Activated CD4-positive, alpha-beta T cell treated with anti-CD3 and anti-CD28 coated beads for 1 hour (primary cell): ENCODE data around the gene RPL18A.

ENCODE experiments used
- DNase-seq: peaks from one replicate; pipeline ENCODE4 v3.0.0-alpha.2; 2020

RPL18A gene

DNA sequence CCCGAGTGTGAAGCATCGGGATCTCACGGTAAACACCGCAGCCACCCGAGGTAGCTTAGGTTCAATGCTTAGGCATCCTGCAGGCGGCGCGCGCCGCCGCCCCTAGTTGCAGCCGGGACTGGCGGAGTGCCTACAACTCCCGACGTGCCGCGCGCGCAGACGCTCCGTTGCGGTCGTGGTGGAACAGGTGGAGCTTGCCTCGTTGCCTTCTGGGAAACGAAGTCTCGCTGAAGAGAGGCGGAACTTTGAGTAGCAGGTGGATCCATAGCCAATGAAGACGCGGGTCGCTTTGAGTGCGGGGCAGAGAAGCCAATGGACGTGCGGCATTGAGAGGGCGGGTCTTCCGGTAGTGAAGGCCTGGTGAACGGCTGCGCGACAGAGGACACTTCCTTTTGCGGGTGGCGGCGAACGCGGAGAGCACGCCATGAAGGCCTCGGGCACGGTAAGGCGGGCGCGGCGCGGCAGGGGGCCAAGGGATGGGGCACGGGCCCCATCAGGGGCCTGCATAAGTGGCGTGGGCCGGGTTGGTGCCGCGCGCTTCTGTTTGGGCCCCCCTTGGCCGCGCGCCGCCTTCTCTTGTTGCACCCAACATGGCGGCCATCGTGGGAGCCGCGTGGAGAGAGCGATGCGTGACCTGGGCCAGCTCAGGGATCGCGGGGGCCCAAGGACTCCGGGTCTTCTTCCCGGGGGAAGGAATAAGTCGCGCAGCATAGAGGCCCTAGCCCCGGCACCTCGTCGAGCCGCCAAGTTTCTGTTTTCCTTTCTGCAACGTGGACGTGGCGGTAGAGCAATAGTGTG lies at the start of gene RPL18A:
Gene RPL18A, plus strand, starts transcription at position 378 of the 798 bp plus-strand sequence. Its CDS starts 47 bp downstream, at position 425.
- DNase-seq, result peak; percentile 99

DNA sequence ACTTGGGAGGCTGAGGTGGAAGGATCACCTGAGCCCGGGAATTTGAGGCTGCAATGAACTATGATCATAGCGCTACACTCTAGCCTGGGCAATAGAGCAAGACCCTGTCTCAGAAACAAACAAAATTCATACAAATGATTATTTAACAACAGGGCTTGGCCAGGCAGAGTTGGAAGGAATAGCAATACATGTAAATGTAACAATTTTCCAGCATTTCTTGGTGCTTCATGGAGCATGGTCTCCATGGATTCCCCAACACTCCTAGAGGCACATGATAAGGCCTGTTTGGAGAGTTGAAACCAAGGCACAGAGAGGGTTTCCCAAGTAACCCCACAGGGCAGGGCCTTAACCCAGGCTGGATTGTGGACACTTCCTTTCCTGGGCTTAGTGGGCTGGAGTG lies 48.6 kb upstream of the RPL18A start:
- no peak for DNase-seq

GRCh38 chr19:17811681-17812080 lies 48.0 kb upstream of the RPL18A start:
- no peak for DNase-seq

DNA sequence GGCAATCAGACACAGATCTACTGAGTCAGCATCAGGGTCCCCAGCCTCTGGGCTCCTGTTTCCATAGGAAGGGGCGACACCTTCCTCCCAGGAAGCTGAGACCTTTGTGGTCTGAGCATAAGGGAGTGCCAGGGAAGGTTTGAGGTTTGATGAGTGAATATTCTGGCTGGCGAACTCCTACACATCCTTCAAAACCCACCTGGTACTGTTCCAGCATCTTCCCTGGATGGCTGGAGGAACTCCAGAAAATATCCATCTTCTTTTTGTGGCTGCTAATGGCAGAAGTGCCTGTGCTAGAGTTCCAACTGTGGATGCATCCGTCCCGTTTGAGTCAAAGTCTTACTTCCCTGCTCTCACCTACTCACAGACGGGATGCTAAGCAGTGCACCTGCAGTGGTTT lies 47.6 kb upstream of the RPL18A start:
- no peak for DNase-seq

GRCh38 chr19:17817668-17818363 lies 41.9 kb upstream of the RPL18A start:
- DNase-seq, result no peak

GRCh38 chr19:17821190-17821589 lies 38.5 kb upstream of the RPL18A start, which contains the start of gene INSL3:
Gene INSL3 (minus strand): TSS chr19:17821519. CDS start chr19:17821506, 13 bp downstream.
- no peak for DNase-seq

DNA sequence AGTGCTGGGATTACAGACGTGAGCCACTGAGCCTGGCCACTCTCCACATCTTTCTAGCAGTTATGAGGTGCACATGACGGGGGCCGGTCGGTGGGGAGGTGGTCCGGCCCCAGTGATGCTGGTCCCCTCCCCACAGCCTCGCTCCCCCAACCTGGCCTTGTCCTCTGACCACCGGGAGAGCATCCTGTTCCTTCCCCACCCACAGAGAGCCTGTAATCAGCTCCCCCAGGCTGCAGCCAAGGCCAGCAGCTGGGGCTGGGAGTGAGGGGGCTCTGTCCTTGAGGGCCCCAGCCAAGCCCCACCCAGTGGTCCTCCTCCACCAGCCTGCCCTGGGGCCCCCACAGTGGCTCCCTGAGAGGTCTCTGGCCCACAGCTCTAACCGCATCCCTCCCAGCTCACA lies 35.4 kb upstream of the RPL18A start:
- no peak for DNase-seq

GRCh38 chr19:17826508-17827056 lies 33.1 kb upstream of the RPL18A start:
- no peak for DNase-seq

DNA sequence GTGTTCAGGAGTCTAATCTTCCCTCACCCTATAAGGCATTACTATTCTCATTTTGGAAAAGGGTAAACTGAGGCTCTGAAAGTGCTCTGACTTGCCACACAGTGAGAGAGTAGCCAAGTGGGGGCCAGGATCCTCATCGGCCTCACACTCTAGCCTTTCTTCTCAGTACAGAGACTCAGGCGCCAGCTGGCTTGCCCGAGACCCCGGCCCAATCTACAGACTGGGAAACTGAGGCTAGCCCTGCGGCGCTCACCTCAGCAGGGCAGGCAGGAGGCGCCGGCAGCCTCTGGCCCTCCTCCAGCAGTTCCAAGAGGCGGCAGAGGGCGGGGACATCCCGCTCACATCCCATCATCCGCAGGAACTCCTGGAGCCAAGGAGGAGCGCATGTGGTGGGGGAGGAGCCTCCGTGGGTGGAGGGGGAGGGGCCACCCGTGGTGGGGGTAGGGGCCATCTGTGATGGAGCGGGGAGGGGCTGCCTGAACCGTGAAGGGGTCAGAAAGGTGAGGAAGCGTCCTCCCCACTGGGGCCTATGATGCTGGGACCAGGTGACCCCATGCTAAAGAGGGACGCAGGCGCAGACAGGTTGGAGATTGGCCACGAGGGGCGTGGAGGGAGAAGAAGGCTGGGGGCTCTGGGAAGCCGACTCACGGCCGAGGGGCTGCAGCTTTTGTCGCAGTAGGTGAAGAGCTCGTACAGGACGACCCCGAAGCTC lies 29.7 kb upstream of the RPL18A start:
- DNase-seq, result no peak

- peak; percentile 38 for DNase-seq
Measured at GRCh38 chr19:17830567-17831418, 28.9 kb upstream of the RPL18A start.

- DNase-seq, result no peak
Measured at GRCh38 chr19:17831419-17831888, 28.3 kb upstream of the RPL18A start.

- no peak for DNase-seq
Measured at GRCh38 chr19:17832443-17833208, 27.1 kb upstream of the RPL18A start.

GRCh38 chr19:17834350-17835181 lies 25.1 kb upstream of the RPL18A start:
- no peak for DNase-seq

GRCh38 chr19:17835182-17836006 lies 24.3 kb upstream of the RPL18A start:
- DNase-seq, result no peak

GRCh38 chr19:17836530-17836929 lies 23.2 kb upstream of the RPL18A start:
- DNase-seq, result no peak

DNA sequence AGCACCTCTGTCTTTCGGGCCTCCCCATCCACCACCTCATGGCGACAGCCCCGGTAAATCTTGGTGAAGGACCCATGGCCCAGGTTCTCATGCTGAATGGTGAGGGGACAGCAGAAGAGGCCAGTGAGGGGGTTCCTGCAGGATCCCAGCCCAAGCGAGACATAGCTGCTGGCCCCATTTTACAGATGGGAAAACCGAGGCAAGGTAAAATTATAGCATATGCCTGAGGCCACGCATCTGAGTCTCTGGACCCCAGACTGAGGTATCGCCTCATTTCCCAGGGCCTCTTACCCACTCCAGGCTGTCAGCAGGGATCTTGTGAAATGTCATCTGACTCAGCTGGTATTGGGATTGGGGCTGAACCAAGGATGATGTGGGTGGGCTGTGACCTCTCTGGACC lies 21.7 kb upstream of the RPL18A start:
- no peak for DNase-seq

GRCh38 chr19:17840019-17840418 lies 19.7 kb upstream of the RPL18A start:
- no peak for DNase-seq

DNA sequence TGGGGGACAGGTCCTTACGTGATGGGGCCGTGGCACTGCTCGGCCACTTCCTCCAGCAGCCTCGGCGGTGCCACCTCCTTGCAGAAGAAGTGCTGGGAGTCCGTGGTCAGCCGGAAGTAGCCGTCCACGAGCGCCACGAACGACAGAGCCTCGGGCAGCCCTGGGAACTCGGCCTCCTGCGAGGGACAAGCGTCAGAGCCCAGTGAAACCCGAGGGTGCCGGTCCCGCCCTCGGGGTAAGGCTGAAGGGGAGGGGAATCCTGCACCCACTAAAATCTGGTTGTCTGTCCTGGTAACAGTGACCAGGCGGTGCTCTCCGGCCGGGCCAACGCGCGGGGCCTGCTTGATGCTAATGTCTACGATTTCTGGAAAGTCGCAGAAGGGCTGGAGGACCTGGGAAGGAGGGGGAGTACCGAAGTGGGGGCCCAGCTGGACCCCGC lies 18.3 kb upstream of the RPL18A start:
- DNase-seq, result no peak
